ENCODE measurements around the gene XRCC5. TPM values are rescaled to one million over a fixed set of nuclear protein-coding genes. Genes with fewer than 3 reads are reported as not detected.

The XRCC5 gene
- total RNA-seq, 4 donors from 2014 or later, result 107 to 132 (median 116) TPM

DNA sequence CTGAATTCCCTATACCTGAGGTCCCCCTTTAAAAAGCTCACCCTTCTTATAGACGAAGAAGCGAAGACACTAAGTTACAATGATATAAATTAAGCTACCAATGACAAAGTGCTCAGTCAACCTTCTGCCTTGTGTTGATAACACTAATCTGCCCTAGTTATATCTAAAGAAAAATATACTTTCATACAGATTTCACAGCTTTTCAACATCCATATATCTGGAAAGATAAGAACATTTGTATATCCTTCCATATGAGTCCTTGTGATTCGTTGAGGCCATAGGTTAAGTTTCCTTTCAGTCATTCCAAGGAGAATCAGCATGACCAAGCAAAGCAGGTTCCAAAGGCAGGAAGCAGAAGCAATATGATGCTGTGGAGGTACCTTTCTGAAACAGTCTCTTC is 46.8 kb downstream of the XRCC5 start:
- 96 to 97% methylated on average over 3 of the region's 3 CpGs for WGBS, 2 donors
- H3K4me3 ChIP-seq (ENCODE audit: low read depth, poor library complexity, severe bottlenecking), result no peak overlapping the region
- TF ChIP-seq, protein P1, sequence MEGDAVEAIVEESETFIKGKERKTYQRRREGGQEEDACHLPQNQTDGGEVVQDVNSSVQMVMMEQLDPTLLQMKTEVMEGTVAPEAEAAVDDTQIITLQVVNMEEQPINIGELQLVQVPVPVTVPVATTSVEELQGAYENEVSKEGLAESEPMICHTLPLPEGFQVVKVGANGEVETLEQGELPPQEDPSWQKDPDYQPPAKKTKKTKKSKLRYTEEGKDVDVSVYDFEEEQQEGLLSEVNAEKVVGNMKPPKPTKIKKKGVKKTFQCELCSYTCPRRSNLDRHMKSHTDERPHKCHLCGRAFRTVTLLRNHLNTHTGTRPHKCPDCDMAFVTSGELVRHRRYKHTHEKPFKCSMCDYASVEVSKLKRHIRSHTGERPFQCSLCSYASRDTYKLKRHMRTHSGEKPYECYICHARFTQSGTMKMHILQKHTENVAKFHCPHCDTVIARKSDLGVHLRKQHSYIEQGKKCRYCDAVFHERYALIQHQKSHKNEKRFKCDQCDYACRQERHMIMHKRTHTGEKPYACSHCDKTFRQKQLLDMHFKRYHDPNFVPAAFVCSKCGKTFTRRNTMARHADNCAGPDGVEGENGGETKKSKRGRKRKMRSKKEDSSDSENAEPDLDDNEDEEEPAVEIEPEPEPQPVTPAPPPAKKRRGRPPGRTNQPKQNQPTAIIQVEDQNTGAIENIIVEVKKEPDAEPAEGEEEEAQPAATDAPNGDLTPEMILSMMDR (IDR thresholded peaks at IDR 0.05), result no peak
- TF ChIP-seq POLR2A (IDR thresholded peaks at IDR 0.05), result no peak
- intact Hi-C loops (cut with DNase I; ENCODE audit: low total_unique reads), result no loop called here
- no peak for DNase-seq (ENCODE audit: low spot score in 2 of 2)

DNA sequence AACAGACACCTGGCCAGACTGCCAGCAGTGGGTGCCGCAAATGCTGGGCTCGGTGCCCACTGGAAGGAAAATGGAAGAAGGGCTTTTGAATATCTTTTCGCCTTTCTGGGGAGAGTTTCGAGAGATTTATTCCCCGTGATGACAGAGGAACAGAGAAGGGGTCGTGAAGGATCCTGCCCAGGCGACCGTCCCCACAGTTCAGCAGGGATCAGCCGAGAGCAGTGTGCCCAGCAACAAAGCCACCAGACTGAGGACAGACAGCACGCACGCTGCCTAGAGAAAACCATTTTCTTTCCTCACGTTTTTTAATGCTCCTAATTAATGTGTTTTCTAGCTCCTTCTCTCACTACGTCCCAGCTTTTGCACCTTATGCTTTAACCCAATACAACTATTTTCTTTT is 47.7 kb downstream of the XRCC5 start:
- no peak for DNase-seq (ENCODE audit: low spot score in 2 of 2)
- 95% methylated on average over 13 of the region's 13 CpGs for WGBS, 2 donors
- H3K4me3 ChIP-seq (ENCODE audit: low read depth, poor library complexity, severe bottlenecking), result no peak overlapping the region
- no peak for TF ChIP-seq POLR2A (IDR thresholded peaks at IDR 0.05)
- TF ChIP-seq, protein P1 (IDR thresholded peaks at IDR 0.05), result no peak
- intact Hi-C loops (cut with DNase I; ENCODE audit: low total_unique reads), result no loop called here

DNA sequence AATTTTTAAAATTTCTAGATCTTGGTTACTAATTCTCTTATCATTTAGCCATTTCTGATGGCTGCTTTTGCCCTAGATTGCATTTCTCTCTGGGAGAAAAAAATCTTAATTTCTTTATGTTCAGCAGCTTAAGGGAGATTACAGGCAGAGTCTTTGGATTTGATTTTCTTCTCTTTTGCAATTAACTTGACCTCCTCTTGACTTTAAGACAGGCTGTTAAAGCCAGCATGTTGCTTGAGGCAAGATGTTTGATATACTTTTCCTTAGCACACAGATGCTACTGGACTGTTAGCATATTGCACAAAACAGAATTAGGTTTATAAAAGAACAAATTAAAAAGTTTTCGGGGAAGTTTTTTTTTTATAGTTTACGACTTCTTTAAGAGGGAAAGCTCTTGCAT is 50.0 kb downstream of the XRCC5 start:
- intact Hi-C loops (cut with DNase I; ENCODE audit: low total_unique reads), result no loop called here
- DNase-seq (ENCODE audit: low spot score in 2 of 2), result no peak
- whole genome bisulfite sequencing, 2 donors, result 75 to 89% methylated on average over 2 of the region's 2 CpGs
- no peak overlapping the region for H3K4me3 ChIP-seq (ENCODE audit: low read depth, poor library complexity, severe bottlenecking)
- TF ChIP-seq, protein P1 (IDR thresholded peaks at IDR 0.05), result no peak
- no peak for TF ChIP-seq POLR2A (IDR thresholded peaks at IDR 0.05)

DNA sequence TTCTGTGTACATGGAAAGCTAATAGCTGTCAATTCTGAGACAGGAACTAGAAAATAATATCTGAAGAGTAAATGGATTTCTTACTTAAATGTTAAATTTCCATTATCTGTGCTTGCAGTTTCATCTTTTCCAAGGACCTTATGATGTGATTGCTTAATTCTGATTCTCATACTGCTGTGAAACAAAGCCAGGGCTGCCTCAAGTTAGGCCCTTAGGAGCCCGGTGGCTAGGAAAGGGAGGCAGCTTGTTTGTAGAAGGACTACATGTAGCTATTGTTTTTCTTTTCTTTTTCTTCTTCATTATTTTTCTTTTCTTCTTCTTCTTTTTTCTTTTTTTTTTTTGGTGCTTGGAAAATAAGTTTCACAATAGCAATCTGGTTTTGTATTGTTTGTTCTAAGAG is 50.5 kb downstream of the XRCC5 start:
- intact Hi-C loops (cut with DNase I; ENCODE audit: low total_unique reads), result no loop called here
- WGBS, 2 donors, result 61 to 93% methylated on average over 1 of the region's 1 CpG
- no peak for TF ChIP-seq POLR2A (IDR thresholded peaks at IDR 0.05)
- TF ChIP-seq, protein P1 (IDR thresholded peaks at IDR 0.05), result no peak
- no peak for DNase-seq (ENCODE audit: low spot score in 2 of 2)
- H3K4me3 ChIP-seq (ENCODE audit: low read depth, poor library complexity, severe bottlenecking), result no peak overlapping the region

DNA sequence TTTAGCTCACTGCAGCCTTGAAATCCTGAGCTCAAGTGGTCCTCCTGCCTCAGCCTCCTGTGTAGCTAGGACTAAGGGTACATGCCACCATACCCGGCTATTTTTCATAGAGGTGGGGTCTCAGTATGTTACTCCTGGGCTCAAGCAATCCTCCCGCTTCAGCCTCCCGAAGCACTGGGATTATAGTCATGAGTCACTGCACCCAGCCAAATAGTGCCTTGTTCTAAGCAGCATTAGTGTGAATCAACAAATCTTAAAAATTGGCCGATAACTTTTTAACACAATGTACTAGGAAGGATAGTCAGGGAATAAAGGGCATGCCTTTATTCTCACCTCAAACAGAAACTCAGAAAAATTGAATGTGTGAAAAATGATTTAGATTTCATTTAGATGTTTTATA is 51.6 kb downstream of the XRCC5 start:
- intact Hi-C loops (cut with DNase I; ENCODE audit: low total_unique reads), result no loop called here
- no peak for DNase-seq (ENCODE audit: low spot score in 2 of 2)
- no peak overlapping the region for H3K4me3 ChIP-seq (ENCODE audit: low read depth, poor library complexity, severe bottlenecking)
- WGBS, 2 donors, result 83 to 95% methylated on average over 4 of the region's 4 CpGs
- TF ChIP-seq, protein P1 (IDR thresholded peaks at IDR 0.05), result no peak

DNA sequence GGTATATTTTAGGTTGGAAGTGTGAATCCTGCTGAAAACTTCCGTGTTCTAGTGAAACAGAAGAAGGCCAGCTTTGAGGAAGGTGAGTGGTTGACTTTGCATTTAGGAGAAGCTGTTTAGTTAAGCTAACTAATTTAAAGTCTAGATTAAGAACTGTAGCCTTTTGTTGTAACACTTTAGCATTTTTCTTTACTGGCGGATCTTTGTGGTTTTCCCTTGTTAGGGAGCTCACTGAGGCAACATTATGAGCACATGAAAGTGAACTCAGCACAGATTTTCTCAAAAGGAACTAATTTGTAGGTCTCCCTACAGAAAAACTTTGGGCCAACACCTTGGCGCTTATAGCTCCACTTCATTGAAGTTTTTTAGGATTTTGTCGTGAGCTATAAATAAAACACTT is 52.8 kb downstream of the XRCC5 start:
- intact Hi-C loops (cut with DNase I; ENCODE audit: low total_unique reads), result no loop called here
- WGBS, 2 donors, result 93 to 97% methylated on average over 4 of the region's 4 CpGs
- H3K4me3 ChIP-seq (ENCODE audit: low read depth, poor library complexity, severe bottlenecking), result no peak overlapping the region
- TF ChIP-seq, protein P1 (IDR thresholded peaks at IDR 0.05), result no peak
- no peak for TF ChIP-seq POLR2A (IDR thresholded peaks at IDR 0.05)
- no peak for DNase-seq (ENCODE audit: low spot score in 2 of 2)
